Adipocyte (in vitro differentiated cells): ENCODE results near the gene TKT.

Source experiments
- DNase-seq: peaks from one replicate; pipeline ENCODE4 v3.0.0-alpha.2; 2015; ENCODE audit warnings: low read depth
- H3K27me3 ChIP-seq: replicated peaks from 2 replicates; pipeline ENCODE4 v1.7.0; 2013; ENCODE audit warnings: mild to moderate bottlenecking, low read length, moderate library complexity; ENCODE audit not compliant: control insufficient read depth, insufficient read depth
- H3K36me3 ChIP-seq: 2 replicates; pipeline ENCODE4 v1.7.0; 2013; ENCODE audit warnings: low read length, mild to moderate bottlenecking, moderate library complexity; ENCODE audit not compliant: control insufficient read depth, insufficient read depth, severe bottlenecking
- H3K4me1 ChIP-seq: 2 replicates; pipeline ENCODE4 v1.7.0; 2013; ENCODE audit warnings: mild to moderate bottlenecking, low read length, moderate library complexity; ENCODE audit not compliant: control insufficient read depth, insufficient read depth
- H3K4me3 ChIP-seq: 2 replicates; pipeline ENCODE4 v1.7.0; 2013; ENCODE audit warnings: mild to moderate bottlenecking, low read length, moderate library complexity
- H3K9ac ChIP-seq: 2 replicates; pipeline ENCODE4 v1.7.0; 2013; ENCODE audit warnings: mild to moderate bottlenecking, low read length, moderate library complexity
- H3K9me3 ChIP-seq: 2 replicates; pipeline ENCODE4 v1.7.0; 2013; ENCODE audit warnings: mild to moderate bottlenecking, low read length, moderate library complexity; ENCODE audit not compliant: control insufficient read depth

The TKT gene

DNA sequence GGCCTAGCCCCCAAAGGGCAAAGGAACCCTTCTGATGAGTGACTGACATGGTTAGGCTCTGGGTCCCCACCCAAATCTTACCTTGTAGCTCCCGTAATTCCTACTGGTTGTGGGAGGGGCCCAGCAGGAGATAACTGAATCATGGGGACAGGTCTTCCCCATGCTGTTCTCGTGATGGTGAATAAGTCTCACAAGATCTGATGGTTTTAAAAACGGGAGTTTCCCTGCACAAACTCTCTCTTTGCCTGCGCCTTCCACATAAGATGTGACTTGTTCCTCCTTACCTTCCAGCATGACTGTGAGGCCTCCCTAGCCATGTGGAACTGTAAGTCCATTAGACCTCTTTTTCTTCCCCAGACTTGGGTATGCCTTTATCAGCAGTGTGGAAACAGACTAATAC lies 16.9 kb downstream of the TKT start:
- peaks cover 87% of the 10 kb centered on the region for H3K36me3 ChIP-seq
- H3K4me3 ChIP-seq = peak overlapping the region; percentile 18
- H3K9ac ChIP-seq = peak overlapping the region; percentile 48
- H3K4me1 ChIP-seq = peaks cover 79% of the 10 kb centered on the region
- no peaks in the 10 kb centered on the region for H3K9me3 ChIP-seq
- H3K27me3 ChIP-seq = no peaks in the 10 kb centered on the region
- no peak for DNase-seq

DNA sequence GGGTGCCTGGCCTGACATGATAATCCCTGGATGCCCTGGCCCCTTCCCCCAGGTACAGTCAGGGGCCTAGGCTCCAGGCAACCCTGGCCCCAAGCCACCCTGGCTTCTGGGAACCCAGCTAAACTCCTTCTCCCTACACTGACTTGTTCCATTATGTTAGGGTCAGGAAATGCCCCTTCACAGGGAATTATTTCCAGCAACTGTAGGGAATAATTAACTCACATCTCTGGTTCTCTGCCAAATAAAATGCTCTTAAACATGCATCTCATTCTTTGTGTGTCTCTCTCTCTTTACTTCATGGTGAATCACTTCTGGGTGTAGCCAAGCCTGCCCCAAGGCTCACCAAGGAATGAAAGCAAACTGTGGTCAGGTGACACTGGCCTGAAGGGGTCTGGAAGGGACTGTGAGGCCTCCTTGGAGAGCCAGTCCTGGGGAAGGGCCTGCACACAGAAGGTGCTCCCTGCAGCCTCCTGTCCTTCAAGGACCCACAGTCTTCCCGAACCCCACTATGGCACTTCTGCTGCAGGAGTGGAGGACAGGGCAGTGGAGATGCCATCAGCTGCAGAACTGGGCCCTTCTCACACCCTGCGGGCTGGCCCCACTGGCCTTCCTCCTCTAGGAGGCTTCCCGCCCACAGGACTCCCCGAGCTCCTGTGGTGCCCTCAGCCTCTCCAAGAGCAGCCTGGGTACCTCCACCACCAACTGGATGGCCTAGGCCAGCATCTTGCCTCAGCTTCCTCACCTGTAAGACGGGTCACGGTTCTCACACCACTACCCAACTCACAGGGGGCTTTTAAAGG lies 17.6 kb downstream of the TKT start:
- Histone ChIP-seq H3K36me3 (peaks cover 87% of the 10 kb centered on the region), H3K27me3 (no peaks in the 10 kb centered on the region), H3K4me3 (peak overlapping the region; percentile 18), H3K9me3 (no peaks in the 10 kb centered on the region), H3K9ac (peak overlapping the region; percentile 50), H3K4me1 (peaks cover 79% of the 10 kb centered on the region)
- DNase-seq = peak; percentile 92

DNA sequence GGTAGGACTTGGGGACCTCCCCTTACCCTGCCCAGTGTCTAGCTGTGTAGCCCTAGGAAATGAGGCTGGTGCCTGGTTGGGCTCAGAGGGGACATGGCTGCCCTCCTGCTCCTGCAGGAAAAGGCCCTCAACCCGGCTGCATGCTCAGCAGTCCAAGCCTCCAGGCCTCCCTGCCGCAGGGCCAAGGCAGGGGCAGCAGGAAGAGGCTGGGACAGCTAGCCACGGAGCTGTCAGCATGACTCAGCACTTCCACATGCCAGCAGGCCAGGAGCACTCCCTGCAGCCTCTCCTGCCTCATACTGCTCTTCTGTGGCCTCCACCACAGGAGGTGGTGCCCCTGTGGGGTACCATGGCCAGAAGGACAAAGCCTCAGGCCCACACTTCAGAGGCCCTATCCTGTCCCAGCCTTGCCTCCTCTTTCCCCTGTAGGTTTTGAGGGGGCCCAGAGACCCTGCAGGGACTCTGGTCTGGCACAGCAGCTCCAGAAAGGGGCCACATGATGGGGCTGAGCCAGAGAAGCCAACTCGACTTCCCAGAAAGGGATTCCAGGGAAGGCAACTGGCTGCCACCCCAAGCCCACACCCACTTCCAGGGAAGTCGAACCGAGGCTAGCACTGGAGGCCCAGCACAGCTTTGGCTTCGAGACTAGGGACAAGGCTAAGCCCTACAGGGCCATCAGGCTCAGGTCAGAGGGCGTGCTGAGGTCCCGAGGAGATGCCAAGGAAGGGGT lies 19.5 kb downstream of the TKT start:
- Histone ChIP-seq H3K9me3 (no peaks in the 10 kb centered on the region), H3K36me3 (peaks cover 94% of the 10 kb centered on the region), H3K9ac (peak overlapping the region; percentile 71), H3K4me1 (peaks cover 71% of the 10 kb centered on the region), H3K4me3 (no peak overlapping the region), H3K27me3 (no peaks in the 10 kb centered on the region)
- DNase-seq = peak; percentile 85

DNA sequence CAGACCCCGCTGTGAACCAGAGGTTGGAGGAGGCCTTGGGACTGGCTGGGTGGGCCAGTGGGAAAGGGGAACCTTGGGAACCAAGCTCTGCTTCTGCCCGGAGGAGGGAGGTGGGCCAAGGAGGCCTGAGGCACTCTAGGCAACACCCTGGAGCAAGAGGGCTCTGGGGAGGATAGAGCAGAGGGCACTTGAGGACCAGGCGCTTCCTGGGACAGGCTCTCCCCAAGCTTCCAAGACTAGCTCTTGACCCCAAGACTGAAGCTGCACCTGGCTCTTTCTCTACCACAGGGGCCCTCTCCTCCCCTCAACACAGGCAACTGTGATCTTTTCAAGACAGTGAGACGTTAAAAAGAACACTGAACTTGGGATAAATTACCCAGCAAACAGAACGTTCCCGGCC lies 20.3 kb downstream of the TKT start:
- H3K27me3 ChIP-seq = no peaks in the 10 kb centered on the region
- H3K9me3 ChIP-seq = no peaks in the 10 kb centered on the region
- H3K4me1 ChIP-seq = peaks cover 66% of the 10 kb centered on the region
- H3K9ac ChIP-seq = peak overlapping the region; percentile 71
- H3K36me3 ChIP-seq = peaks cover 94% of the 10 kb centered on the region
- no peak for DNase-seq
- no peak overlapping the region for H3K4me3 ChIP-seq

DNA sequence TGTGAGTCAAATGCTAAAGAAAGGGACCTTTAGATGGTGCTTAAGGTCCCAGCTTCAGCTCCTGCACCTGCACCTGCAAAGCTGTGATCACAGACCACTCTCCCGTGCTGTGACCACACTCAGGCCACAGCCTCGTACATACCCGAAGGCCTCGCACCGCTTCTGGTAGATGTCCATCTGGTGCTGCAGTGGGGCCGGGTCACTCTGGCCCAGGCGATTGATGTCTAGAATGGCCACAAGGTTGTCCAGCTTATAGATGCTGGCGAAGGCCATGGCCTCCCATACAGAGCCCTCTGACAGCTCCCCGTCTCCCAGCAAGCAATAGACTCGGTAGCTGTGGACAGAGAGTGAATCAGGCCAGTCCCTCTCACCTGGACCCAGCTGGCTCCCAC lies 21.0 kb downstream of the TKT start:
- no peak overlapping the region for H3K4me3 ChIP-seq
- DNase-seq = no peak
- H3K36me3 ChIP-seq = peaks cover 94% of the 10 kb centered on the region
- H3K9ac ChIP-seq = no peak overlapping the region
- H3K9me3 ChIP-seq = no peaks in the 10 kb centered on the region
- H3K4me1 ChIP-seq = peaks cover 66% of the 10 kb centered on the region
- H3K27me3 ChIP-seq = no peaks in the 10 kb centered on the region

DNA sequence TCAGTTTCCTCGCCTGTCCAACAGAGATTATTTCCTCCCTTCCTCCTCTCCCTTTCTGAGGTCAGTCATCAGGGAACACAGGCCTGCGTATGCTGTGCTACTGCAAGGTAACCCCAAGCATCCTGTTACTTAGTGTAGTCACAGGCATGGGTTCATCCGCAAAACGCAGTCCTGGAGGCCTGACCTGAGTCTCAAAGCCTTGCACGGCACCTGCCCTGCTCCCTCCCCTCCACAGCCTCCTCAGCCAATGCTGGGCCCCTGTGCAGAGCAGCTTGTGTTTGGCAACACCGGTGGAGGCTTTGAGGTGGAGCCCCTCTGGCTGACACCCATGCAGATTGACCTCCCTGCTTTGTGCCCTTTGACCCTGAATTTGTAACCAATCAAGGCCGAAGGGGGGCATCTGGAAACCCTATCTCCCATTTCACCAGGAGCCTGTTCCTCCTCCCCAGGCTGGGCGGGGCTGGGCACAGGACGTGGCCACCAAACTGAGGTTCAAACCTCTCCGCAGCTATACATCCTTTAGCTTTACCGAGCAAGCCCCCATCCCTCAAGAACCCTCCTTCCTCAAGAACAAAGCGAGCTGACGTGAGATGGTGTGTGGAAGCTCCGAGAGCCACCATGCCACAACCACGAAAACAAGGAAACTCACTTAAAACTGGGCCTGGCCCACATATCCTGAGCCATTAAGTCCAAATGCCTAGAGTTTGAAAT lies 21.5 kb downstream of the TKT start:
- H3K36me3 ChIP-seq = peaks cover 94% of the 10 kb centered on the region

DNA sequence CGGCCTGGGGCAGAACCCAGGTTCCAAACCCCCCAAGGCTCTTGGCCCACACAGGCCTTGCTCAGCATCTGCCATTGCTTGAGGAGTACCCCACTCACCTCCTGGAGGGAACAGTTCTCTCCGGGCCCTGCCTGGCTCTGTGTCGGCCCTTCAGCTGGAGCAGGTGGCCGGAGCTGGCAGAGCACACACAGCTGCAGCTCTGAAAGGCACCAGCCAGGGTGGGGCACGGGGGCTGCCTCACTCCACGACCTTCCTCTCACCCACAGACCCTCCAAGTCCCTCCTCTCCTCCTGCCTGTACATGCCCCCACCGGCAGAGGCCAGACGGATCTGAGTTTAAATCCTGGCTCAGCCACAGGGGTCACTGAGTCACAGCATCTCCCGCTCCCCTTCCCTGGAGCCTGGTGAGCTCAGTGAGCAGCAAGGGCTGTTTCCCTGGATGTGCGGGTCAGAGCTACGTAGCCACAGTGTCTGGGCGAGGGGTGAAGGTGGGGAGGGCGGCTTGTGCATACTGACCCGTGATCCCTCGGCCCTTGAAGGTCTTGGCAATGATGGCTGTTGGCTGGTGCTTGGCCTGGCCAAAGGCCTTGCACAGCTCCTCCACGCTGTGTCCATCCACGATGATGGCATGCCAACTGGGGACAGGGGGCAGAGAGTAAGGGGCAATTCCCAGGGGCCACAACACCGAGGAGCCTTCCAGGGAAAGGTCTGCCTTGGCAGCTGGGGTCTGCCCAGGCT lies 23.0 kb downstream of the TKT start:
- Histone ChIP-seq H3K4me3 (no peak overlapping the region), H3K9me3 (no peaks in the 10 kb centered on the region), H3K36me3 (peaks cover 95% of the 10 kb centered on the region), H3K4me1 (peaks cover 50% of the 10 kb centered on the region), H3K27me3 (no peaks in the 10 kb centered on the region), H3K9ac (peak overlapping the region; percentile 53)
- DNase-seq = no peak

More for the DNA sequence above, 21.5 kb downstream of the TKT start:
- H3K9me3 ChIP-seq = no peaks in the 10 kb centered on the region
- peaks cover 63% of the 10 kb centered on the region for H3K4me1 ChIP-seq
- DNase-seq = no peak
- no peak overlapping the region for H3K4me3 ChIP-seq
- peak overlapping the region; percentile 53 for H3K9ac ChIP-seq
- H3K27me3 ChIP-seq = no peaks in the 10 kb centered on the region

DNA sequence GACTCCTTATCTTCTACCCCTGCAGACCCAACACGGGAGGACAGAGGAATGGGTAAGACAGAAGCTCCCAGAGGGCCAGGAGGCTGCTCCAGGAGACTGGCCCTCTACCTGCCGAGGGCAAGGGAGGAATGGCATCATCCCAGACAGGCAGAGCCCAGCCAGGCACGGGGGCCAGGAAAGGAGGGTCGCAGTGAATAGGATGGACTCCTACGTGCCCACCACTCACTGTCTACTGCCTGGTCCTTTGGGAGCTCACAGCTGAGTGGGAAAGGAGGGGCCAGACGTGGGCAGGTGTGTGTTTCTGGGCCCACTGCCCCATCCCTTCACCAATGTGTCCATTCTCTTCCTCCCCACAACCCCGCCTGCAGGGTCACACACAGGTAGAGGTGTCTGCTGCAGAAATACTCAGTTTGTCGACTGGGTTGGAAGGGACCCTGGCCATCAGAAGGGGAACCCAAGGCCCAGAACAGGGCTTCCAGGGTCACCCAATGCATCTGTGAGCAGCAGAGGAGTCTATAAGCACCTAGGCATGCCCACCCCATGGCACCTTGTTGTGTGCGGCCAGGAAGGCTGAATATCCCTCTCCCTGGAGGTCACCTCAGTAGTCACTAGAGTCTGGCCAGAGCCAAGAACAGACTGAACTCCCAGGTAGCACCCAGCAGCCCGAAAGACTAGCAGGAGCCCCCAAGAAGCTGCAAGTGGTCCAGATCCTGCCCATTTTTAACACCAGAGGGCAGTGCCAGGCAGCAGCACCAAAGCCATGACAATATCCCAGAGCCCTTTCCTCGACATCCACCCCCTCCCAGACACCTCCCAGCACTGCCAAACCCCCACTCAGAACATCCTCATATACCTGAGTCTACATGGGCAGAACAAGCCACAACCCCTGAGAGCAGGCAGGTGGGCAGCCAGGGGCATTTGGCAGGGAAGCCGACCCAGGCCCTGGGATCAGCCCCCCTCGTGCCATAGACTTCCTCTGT lies 24.0 kb downstream of the TKT start:
- no peaks in the 10 kb centered on the region for H3K9me3 ChIP-seq
- peaks cover 96% of the 10 kb centered on the region for H3K36me3 ChIP-seq
- peak overlapping the region; percentile 53 for H3K9ac ChIP-seq
- no peak for DNase-seq
- H3K27me3 ChIP-seq = no peaks in the 10 kb centered on the region
- H3K4me1 ChIP-seq = peaks cover 42% of the 10 kb centered on the region
- H3K4me3 ChIP-seq = no peak overlapping the region

DNA sequence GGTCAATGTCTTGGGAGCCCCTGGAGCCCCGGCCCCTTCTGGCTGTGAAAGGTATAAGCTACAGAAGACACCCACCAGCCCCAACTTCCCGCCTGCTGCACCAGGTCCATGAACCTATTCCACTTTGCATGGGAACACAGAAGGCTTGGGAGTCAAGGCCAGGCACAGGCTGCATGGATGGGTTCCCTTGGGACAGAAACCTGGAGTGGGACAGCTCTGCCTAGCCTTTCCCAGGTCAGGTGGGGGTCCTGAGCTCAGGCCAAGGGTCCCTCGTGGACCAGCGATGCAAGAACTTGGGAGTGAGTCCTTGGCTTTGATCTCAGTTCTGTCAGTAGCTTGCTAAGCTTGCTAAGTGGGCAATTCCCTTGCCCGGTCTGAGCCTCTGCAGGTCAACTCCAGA lies 25.0 kb downstream of the TKT start:
- DNase-seq = no peak
- Histone ChIP-seq H3K9ac (no peak overlapping the region), H3K36me3 (peaks cover 99% of the 10 kb centered on the region), H3K4me3 (no peak overlapping the region), H3K9me3 (no peaks in the 10 kb centered on the region), H3K4me1 (peaks cover 32% of the 10 kb centered on the region), H3K27me3 (no peaks in the 10 kb centered on the region)

DNA sequence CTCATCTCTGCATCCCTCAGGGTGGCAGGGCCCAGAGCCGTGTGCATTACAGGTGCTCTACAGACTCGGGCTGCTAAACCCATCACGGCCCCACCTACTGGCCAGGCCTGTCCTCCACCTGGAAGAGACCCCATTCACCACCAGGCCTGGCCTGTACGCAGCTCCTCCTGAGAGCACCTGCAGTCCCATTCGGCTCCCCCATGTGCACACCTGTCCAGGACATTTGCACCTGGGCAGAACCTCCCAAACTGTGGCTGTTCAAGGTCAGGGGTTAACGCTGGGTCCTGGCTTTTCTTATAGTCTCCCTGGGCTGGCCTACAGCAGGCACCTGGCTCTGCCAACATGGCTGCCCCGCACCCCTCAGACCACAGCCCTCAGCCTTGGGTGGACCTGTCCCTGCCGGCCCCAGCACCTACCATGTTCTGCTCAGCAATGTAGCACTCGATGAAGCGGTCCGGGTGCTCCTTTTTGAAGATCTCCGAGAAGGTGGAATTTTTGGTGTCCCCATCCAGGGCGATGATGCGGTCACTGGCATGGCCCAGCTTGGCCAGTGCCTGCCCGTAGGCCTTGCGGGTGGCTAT lies 25.7 kb downstream of the TKT start:
- Histone ChIP-seq H3K9me3 (no peaks in the 10 kb centered on the region), H3K4me3 (no peak overlapping the region), H3K36me3 (peaks cover 99% of the 10 kb centered on the region), H3K4me1 (peaks cover 26% of the 10 kb centered on the region), H3K27me3 (no peaks in the 10 kb centered on the region), H3K9ac (no peak overlapping the region)
- DNase-seq = no peak
